Retinal pigment epithelial cell (primary cell): ENCODE measurements around the gene PKD1L1.

Source experiments
- DNase-seq: peaks from one replicate; pipeline ENCODE4 v3.0.0-alpha.2; 2010; ENCODE audit warnings: low read depth
- H3K4me3 ChIP-seq: 2 replicates; pipeline ENCODE4 v1.5.1; 2011; ENCODE audit warnings: mild to moderate bottlenecking, low read length, control low read depth, moderate library complexity
- TF ChIP-seq, protein P1 (sequence below): conservative IDR thresholded peaks from 2 replicates; pipeline ENCODE4 v1.5.1; 2011; ENCODE audit warnings: low read depth, low read length, control low read depth, inconsistent platforms

Gene PKD1L1

DNA sequence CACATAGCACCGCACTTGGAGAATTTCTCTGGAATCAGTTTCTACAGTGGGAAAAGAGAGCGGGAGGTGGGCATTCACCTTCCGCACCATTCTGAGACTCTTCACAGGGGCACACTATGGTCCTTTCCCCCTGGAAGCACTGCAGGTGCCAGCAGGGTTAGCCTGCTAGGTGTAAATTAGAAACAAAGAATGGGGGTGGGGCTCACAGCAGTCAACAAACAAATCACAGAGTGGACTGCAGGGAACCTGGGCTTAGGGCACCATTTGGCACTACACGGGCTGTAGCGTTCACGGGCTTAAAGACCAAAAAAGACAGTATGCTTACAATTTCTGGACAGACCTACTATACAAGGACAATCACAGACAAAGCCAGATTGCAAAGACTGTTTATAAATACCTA lies 8.0 kb upstream of the PKD1L1 start:
- no peak overlapping the region for H3K4me3 ChIP-seq
- DNase-seq: no peak
- TF ChIP-seq, protein P1, sequence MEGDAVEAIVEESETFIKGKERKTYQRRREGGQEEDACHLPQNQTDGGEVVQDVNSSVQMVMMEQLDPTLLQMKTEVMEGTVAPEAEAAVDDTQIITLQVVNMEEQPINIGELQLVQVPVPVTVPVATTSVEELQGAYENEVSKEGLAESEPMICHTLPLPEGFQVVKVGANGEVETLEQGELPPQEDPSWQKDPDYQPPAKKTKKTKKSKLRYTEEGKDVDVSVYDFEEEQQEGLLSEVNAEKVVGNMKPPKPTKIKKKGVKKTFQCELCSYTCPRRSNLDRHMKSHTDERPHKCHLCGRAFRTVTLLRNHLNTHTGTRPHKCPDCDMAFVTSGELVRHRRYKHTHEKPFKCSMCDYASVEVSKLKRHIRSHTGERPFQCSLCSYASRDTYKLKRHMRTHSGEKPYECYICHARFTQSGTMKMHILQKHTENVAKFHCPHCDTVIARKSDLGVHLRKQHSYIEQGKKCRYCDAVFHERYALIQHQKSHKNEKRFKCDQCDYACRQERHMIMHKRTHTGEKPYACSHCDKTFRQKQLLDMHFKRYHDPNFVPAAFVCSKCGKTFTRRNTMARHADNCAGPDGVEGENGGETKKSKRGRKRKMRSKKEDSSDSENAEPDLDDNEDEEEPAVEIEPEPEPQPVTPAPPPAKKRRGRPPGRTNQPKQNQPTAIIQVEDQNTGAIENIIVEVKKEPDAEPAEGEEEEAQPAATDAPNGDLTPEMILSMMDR: no peak

DNA sequence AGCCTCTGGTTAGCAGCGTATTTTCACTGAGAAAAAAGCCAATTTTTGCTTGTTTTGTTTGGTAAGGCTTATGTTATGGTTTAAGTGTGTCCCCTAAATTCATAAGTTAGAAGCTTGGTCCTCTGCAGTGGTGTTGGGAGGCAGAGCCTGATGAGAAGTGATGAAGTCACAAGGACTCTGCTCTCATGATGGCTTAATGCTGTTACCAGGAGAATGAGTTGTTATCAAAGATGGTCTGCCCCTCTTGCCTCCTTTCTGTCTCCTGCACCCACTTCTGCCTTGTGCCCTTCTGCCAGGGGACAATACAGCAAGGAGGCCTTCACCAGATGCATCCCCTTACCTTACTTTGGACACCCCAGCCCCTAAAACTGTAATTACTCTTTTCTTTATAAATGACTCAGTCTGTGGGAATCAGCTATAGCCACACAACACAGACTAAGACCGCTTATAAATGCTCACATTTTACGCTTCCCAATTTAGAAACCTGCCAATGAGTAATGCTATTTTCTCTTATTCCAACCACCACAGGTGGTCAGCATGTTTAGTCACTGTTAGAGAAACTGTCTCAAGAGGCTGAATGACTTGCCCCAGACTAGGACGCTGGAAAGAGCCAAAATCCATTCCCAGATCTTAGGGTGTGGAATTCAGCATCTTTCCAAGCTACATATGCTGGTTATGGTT lies 6.1 kb upstream of the PKD1L1 start:
- no peak overlapping the region for H3K4me3 ChIP-seq
- TF ChIP-seq, protein P1: no peak
- DNase-seq: no peak

DNA sequence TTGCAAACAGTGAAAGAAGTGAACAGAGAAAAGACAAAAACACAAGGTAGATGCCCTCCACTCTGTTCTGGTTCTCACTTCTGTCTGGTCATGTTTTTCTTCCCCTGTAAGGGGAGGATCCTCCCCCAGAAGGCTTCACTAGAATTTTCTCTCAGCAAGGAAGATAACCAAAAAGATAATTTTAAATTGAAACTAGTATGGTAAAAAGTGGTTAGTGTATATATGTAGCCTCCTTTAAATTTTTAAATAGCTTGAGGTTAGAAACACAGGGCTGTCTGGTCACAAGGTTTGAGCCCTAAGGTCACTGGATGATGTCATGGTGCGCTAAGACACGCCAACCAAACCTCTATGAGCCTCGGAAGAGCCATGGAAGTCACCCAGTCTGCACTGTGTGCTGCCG lies 5.6 kb upstream of the PKD1L1 start:
- DNase-seq: no peak
- TF ChIP-seq, protein P1: no peak
- H3K4me3 ChIP-seq: no peak overlapping the region

DNA sequence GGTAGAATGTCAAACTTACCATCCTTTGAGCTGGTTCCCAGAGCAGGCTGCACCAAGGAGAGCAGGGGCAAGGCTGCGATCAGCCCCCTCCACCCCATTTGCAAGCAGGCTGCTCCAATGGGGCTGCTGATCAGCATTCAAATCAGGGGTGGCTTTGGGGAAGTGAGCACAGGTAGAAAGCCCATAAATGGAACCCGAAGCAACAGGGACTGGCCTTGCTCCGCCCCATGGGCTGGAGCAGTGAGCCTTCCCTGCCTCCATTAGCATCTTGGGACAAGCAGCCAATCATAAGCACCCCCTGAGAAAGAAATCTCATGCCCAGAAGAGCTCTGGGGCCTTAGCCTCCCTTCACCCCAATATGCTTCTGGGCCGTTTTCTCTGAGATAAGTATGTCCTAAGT lies 4.0 kb upstream of the PKD1L1 start:
- TF ChIP-seq, protein P1: no peak
- H3K4me3 ChIP-seq: no peak overlapping the region
- no peak for DNase-seq

DNA sequence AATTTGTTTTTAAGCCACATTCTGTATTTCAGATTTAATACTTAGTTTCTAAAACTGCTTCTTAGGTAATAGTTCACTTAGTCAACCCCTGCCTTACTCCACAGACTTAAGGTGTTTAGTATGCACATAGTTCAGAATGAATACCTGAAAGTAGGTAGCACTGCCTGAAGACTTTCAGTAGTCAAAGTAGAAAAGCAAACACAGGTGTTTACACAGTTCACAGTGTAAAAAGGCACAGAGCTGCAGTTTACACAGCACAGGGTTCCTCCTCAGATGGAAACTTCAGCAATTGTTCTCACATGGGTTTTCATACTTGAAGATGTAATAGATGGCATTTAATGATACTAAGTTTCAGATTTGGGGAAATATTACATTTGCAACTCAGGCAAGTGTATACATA lies 3.1 kb upstream of the PKD1L1 start:
- TF ChIP-seq, protein P1: no peak
- DNase-seq: no peak
- H3K4me3 ChIP-seq: no peak overlapping the region

DNA sequence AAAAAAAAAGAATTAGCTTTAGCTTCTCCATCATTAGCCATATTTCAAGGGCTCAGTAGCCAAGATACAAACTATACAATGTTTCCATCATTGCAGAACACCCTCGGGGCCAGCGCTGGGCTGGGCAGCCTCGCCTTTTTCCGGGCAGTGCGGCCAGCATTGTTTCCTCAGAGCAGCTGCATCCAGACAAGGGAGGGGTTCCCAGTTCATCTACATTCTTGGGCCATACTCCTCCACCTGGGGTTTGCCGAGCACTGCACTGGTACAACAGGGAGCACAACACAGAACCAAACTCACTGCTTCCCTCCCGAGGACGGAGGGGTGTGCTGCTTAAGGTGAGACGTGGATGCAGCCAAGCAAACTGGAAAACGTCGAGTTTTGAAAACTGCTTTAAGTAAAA lies 2.4 kb upstream of the PKD1L1 start:
- TF ChIP-seq, protein P1: no peak
- no peak overlapping the region for H3K4me3 ChIP-seq
- no peak for DNase-seq

DNA sequence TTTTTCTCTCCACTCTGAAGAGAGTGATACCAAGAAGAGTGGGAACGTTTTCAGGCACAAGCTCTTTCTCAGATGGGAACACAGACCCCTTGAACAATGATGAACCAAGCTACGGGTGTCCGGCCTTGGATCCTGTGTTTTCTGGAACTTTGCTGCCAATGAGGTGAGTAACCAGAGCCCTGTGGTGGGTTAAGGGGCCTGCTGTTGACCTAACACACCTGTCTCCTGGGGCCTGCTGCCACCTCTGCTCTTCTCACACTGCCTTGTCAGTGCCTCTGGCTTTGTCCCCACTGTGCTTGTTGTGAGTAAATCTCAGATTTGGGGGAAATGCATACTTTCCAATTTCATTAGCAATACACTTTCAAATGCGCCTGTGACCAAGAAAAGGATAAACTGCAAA lies 1.4 kb upstream of the PKD1L1 start:
- TF ChIP-seq, protein P1: no peak
- no peak overlapping the region for H3K4me3 ChIP-seq
- DNase-seq: no peak
